SK-N-MC (cell line): ENCODE data around the gene SBK1.

Source experiments
- EZH2 ChIP-seq: fragments of 200-600 bp; sonication (generic); IDR thresholded peaks from one replicate; pipeline ENCODE4 v1.6.1; 2017; ENCODE audit warnings: antibody characterized with exemption
- POLR2AphosphoS5 ChIP-seq: IDR thresholded peaks from 2 replicates; pipeline ENCODE4 v1.6.1; 2012; ENCODE audit warnings: mild to moderate bottlenecking, low read depth, low read length, borderline replicate concordance

GRCh38 chr16:28318042-28318744, 25.9 kb downstream of the SBK1 start:
- TF ChIP-seq EZH2 = no peak
- TF ChIP-seq POLR2AphosphoS5 = no peak
